ENCODE data around the gene TMEM94.

Gene TMEM94

GRCh38 chr17:75506888-75507287 is 50.5 kb downstream of the TMEM94 start:
- no peaks in the 10 kb centered on the region for H3K4me1 ChIP-seq (ENCODE audit: control insufficient read depth, insufficient read depth, low read length)
- peaks cover 52% of the 10 kb centered on the region for H3K36me3 ChIP-seq (ENCODE audit: control insufficient read depth, insufficient read depth, low read length)

GRCh38 chr17:75507733-75508719 is 51.6 kb downstream of the TMEM94 start:
- peaks cover 54% of the 10 kb centered on the region for H3K36me3 ChIP-seq (ENCODE audit: control insufficient read depth, insufficient read depth, low read length)
- H3K9me3 ChIP-seq (ENCODE audit: control insufficient read depth, insufficient read depth, low read length), result no peaks in the 10 kb centered on the region
- H3K27me3 ChIP-seq (ENCODE audit: control insufficient read depth, insufficient read depth, low read length), result no peaks in the 10 kb centered on the region
- no peaks in the 10 kb centered on the region for H3K4me1 ChIP-seq (ENCODE audit: control insufficient read depth, insufficient read depth, low read length)
- H3K9ac ChIP-seq (ENCODE audit: low read depth, low read length), result no peak overlapping the region
- H3K27ac ChIP-seq (ENCODE audit: low read depth, low read length), result no peak overlapping the region
- no peak overlapping the region for H3K4me3 ChIP-seq (ENCODE audit: low read depth, low read length)

More at GRCh38 chr17:75506888-75507287, 50.5 kb downstream of the TMEM94 start:
- no peak overlapping the region for H3K4me3 ChIP-seq (ENCODE audit: low read depth, low read length)
- no peak overlapping the region for H3K27ac ChIP-seq (ENCODE audit: low read depth, low read length)
- no peaks in the 10 kb centered on the region for H3K9me3 ChIP-seq (ENCODE audit: control insufficient read depth, insufficient read depth, low read length)
- H3K9ac ChIP-seq (ENCODE audit: low read depth, low read length), result no peak overlapping the region
- no peaks in the 10 kb centered on the region for H3K27me3 ChIP-seq (ENCODE audit: control insufficient read depth, insufficient read depth, low read length)

- Histone ChIP-seq H3K27me3 (ENCODE audit: control insufficient read depth, insufficient read depth, low read length) (no peaks in the 10 kb centered on the region), H3K36me3 (ENCODE audit: control insufficient read depth, insufficient read depth, low read length) (peaks cover 55% of the 10 kb centered on the region)
These were observed 52.5 kb downstream of the TMEM94 start for GRCh38 chr17:75508931-75509361.

GRCh38 chr17:75509528-75510258 is 53.3 kb downstream of the TMEM94 start:
- Histone ChIP-seq H3K4me3 (ENCODE audit: low read depth, low read length) (no peak overlapping the region), H3K27ac (ENCODE audit: low read depth, low read length) (no peak overlapping the region), H3K27me3 (ENCODE audit: control insufficient read depth, insufficient read depth, low read length) (no peaks in the 10 kb centered on the region), H3K9ac (ENCODE audit: low read depth, low read length) (no peak overlapping the region), H3K9me3 (ENCODE audit: control insufficient read depth, insufficient read depth, low read length) (no peaks in the 10 kb centered on the region), H3K4me1 (ENCODE audit: control insufficient read depth, insufficient read depth, low read length) (peaks cover 3% of the 10 kb centered on the region; the same call in 1 of the 2 replicates), H3K36me3 (ENCODE audit: control insufficient read depth, insufficient read depth, low read length) (peaks cover 55% of the 10 kb centered on the region)

More at GRCh38 chr17:75508931-75509361, 52.5 kb downstream of the TMEM94 start:
- no peak overlapping the region for H3K27ac ChIP-seq (ENCODE audit: low read depth, low read length)
- no peak overlapping the region for H3K9ac ChIP-seq (ENCODE audit: low read depth, low read length)
- no peaks in the 10 kb centered on the region for H3K9me3 ChIP-seq (ENCODE audit: control insufficient read depth, insufficient read depth, low read length)
- no peaks in the 10 kb centered on the region for H3K4me1 ChIP-seq (ENCODE audit: control insufficient read depth, insufficient read depth, low read length)
- no peak overlapping the region for H3K4me3 ChIP-seq (ENCODE audit: low read depth, low read length)

- no peak overlapping the region for H3K27ac ChIP-seq (ENCODE audit: low read depth, low read length)
- no peak overlapping the region for H3K4me3 ChIP-seq (ENCODE audit: low read depth, low read length)
- no peaks in the 10 kb centered on the region for H3K9me3 ChIP-seq (ENCODE audit: control insufficient read depth, insufficient read depth, low read length)
- H3K9ac ChIP-seq (ENCODE audit: low read depth, low read length), result no peak overlapping the region
- peaks cover 43% of the 10 kb centered on the region for H3K36me3 ChIP-seq (ENCODE audit: control insufficient read depth, insufficient read depth, low read length)
- H3K27me3 ChIP-seq (ENCODE audit: control insufficient read depth, insufficient read depth, low read length), result no peaks in the 10 kb centered on the region
- peaks cover 3% of the 10 kb centered on the region; the same call in 1 of the 2 replicates for H3K4me1 ChIP-seq (ENCODE audit: control insufficient read depth, insufficient read depth, low read length)
These were observed 54.8 kb downstream of the TMEM94 start for GRCh38 chr17:75511270-75511609.

GRCh38 chr17:75511610-75512575 is 55.5 kb downstream of the TMEM94 start:
- peaks cover 37% of the 10 kb centered on the region for H3K36me3 ChIP-seq (ENCODE audit: control insufficient read depth, insufficient read depth, low read length)
- no peak overlapping the region for H3K27ac ChIP-seq (ENCODE audit: low read depth, low read length)
- no peak overlapping the region for H3K4me3 ChIP-seq (ENCODE audit: low read depth, low read length)
- H3K9me3 ChIP-seq (ENCODE audit: control insufficient read depth, insufficient read depth, low read length), result no peaks in the 10 kb centered on the region
- H3K27me3 ChIP-seq (ENCODE audit: control insufficient read depth, insufficient read depth, low read length), result no peaks in the 10 kb centered on the region
- H3K9ac ChIP-seq (ENCODE audit: low read depth, low read length), result no peak overlapping the region
- peaks cover 3% of the 10 kb centered on the region; the same call in 1 of the 2 replicates for H3K4me1 ChIP-seq (ENCODE audit: control insufficient read depth, insufficient read depth, low read length)

- Histone ChIP-seq H3K36me3 (ENCODE audit: control insufficient read depth, insufficient read depth, low read length) (peaks cover 34% of the 10 kb centered on the region), H3K4me3 (ENCODE audit: low read depth, low read length) (no peak overlapping the region)
These were observed 56.6 kb downstream of the TMEM94 start for GRCh38 chr17:75512926-75513640.

GRCh38 chr17:75513641-75514000 is 57.2 kb downstream of the TMEM94 start:
- H3K27me3 ChIP-seq (ENCODE audit: control insufficient read depth, insufficient read depth, low read length), result no peaks in the 10 kb centered on the region
- peaks cover 35% of the 10 kb centered on the region for H3K36me3 ChIP-seq (ENCODE audit: control insufficient read depth, insufficient read depth, low read length)
- peaks cover 6% of the 10 kb centered on the region; the same call in 1 of the 2 replicates for H3K4me1 ChIP-seq (ENCODE audit: control insufficient read depth, insufficient read depth, low read length)
- H3K9ac ChIP-seq (ENCODE audit: low read depth, low read length), result no peak overlapping the region
- no peak overlapping the region for H3K4me3 ChIP-seq (ENCODE audit: low read depth, low read length)
- no peaks in the 10 kb centered on the region for H3K9me3 ChIP-seq (ENCODE audit: control insufficient read depth, insufficient read depth, low read length)
- H3K27ac ChIP-seq (ENCODE audit: low read depth, low read length), result no peak overlapping the region

More at GRCh38 chr17:75512926-75513640, 56.6 kb downstream of the TMEM94 start:
- H3K4me1 ChIP-seq (ENCODE audit: control insufficient read depth, insufficient read depth, low read length), result peaks cover 6% of the 10 kb centered on the region; the same call in 1 of the 2 replicates
- no peak overlapping the region for H3K9ac ChIP-seq (ENCODE audit: low read depth, low read length)
- H3K27me3 ChIP-seq (ENCODE audit: control insufficient read depth, insufficient read depth, low read length), result no peaks in the 10 kb centered on the region
- H3K27ac ChIP-seq (ENCODE audit: low read depth, low read length), result no peak overlapping the region
- no peaks in the 10 kb centered on the region for H3K9me3 ChIP-seq (ENCODE audit: control insufficient read depth, insufficient read depth, low read length)

- peak overlapping the region; percentile 83 for H3K9ac ChIP-seq (ENCODE audit: low read depth, low read length)
- H3K36me3 ChIP-seq (ENCODE audit: control insufficient read depth, insufficient read depth, low read length), result peaks cover 40% of the 10 kb centered on the region
- peak overlapping the region; percentile 98 for H3K4me3 ChIP-seq (ENCODE audit: low read depth, low read length)
- H3K9me3 ChIP-seq (ENCODE audit: control insufficient read depth, insufficient read depth, low read length), result no peaks in the 10 kb centered on the region
- no peaks in the 10 kb centered on the region for H3K27me3 ChIP-seq (ENCODE audit: control insufficient read depth, insufficient read depth, low read length)
- peak overlapping the region; percentile 82 for H3K27ac ChIP-seq (ENCODE audit: low read depth, low read length)
- H3K4me1 ChIP-seq (ENCODE audit: control insufficient read depth, insufficient read depth, low read length), result peaks cover 6% of the 10 kb centered on the region; the same call in 1 of the 2 replicates
These were observed 58.0 kb downstream of the TMEM94 start for GRCh38 chr17:75514299-75514918.
